HG02943 (cell line): ENCODE measurements around the gene SNX10.

ENCODE experiments used
- ATAC-seq: cut with Tn5 transposase; IDR thresholded peaks from one replicate; pipeline ENCODE4 v1.9.1; 2021; ENCODE audit warnings: mild to moderate bottlenecking, low read depth, moderate library complexity; ENCODE audit not compliant: unreplicated experiment

The SNX10 gene

GRCh38 chr7:26332698-26333097 lies 41.0 kb downstream of the SNX10 start:
- ATAC-seq = no peak

- ATAC-seq = no peak
Measured at GRCh38 chr7:26334166-26334859, 42.7 kb downstream of the SNX10 start.

GRCh38 chr7:26337232-26337865 lies 45.7 kb downstream of the SNX10 start:
- no peak for ATAC-seq

- no peak for ATAC-seq
Measured at GRCh38 chr7:26340476-26341018, 48.9 kb downstream of the SNX10 start.

GRCh38 chr7:26343320-26343832 lies 51.7 kb downstream of the SNX10 start:
- ATAC-seq = no peak

- no peak for ATAC-seq
Measured at GRCh38 chr7:26343837-26344236, 52.2 kb downstream of the SNX10 start.

- ATAC-seq = no peak
Measured at GRCh38 chr7:26345202-26345601, 53.5 kb downstream of the SNX10 start.

- no peak for ATAC-seq
Measured at GRCh38 chr7:26345837-26346236, 54.2 kb downstream of the SNX10 start.

GRCh38 chr7:26346611-26347203 lies 55.0 kb downstream of the SNX10 start:
- ATAC-seq = no peak

GRCh38 chr7:26348234-26348851 lies 56.7 kb downstream of the SNX10 start:
- no peak for ATAC-seq

GRCh38 chr7:26349005-26349915 lies 57.6 kb downstream of the SNX10 start:
- ATAC-seq = no peak

GRCh38 chr7:26351171-26351570 lies 59.5 kb downstream of the SNX10 start:
- ATAC-seq = no peak

GRCh38 chr7:26356229-26356628 lies 64.6 kb downstream of the SNX10 start:
- ATAC-seq = no peak

- ATAC-seq = no peak
Measured at GRCh38 chr7:26356929-26357798, 65.5 kb downstream of the SNX10 start.

- no peak for ATAC-seq
Measured at GRCh38 chr7:26357799-26358151, 66.1 kb downstream of the SNX10 start.

- no peak for ATAC-seq
Measured at GRCh38 chr7:26360650-26361049, 69.0 kb downstream of the SNX10 start.

GRCh38 chr7:26361637-26362036 lies 70.0 kb downstream of the SNX10 start:
- no peak for ATAC-seq

- no peak for ATAC-seq
Measured at GRCh38 chr7:26363465-26363864, 71.8 kb downstream of the SNX10 start.
